HL-60 (cell line): Measurements from ENCODE around the gene PCK1.

Source experiments
- DNase-seq, 2 experiments: peaks; one replicate each; pipeline ENCODE4 v3.0.0-alpha.2; 2010 to 2020; ENCODE audit warnings: low read depth in 1 of 2, low spot score in 1 of 2
- H3K27ac ChIP-seq: fragments of 250-450 bp; sonication (Bioruptor Pico); replicated peaks from 2 replicates; pipeline ENCODE4 v1.5.1; 2020; ENCODE audit warnings: mild to moderate bottlenecking, moderate library complexity
- H3K27me3 ChIP-seq: fragments of 250-450 bp; sonication (Bioruptor Pico); 2 replicates; pipeline ENCODE4 v1.5.1; 2021; ENCODE audit warnings: mild to moderate bottlenecking, moderate library complexity; ENCODE audit not compliant: insufficient read depth, poor library complexity, severe bottlenecking
- H3K4me3 ChIP-seq: replicated peaks from 2 replicates; pipeline ENCODE4 v1.5.1; 2011; ENCODE audit warnings: mild to moderate bottlenecking, control low read depth, low read length; ENCODE audit not compliant: insufficient read depth
- CTCF ChIP-seq: IDR thresholded peaks from one replicate; pipeline ENCODE4 v1.5.1; 2011; ENCODE audit warnings: low read length, control low read depth, inconsistent platforms; ENCODE audit not compliant: insufficient read depth
- GABPA ChIP-seq: IDR thresholded peaks from 2 replicates; pipeline ENCODE4 v1.6.1; 2012; ENCODE audit warnings: low read depth
- POLR2AphosphoS5 ChIP-seq: IDR thresholded peaks from 2 replicates; pipeline ENCODE4 v1.6.1; 2012; ENCODE audit warnings: low read depth
- REST ChIP-seq: IDR thresholded peaks from 2 replicates; pipeline ENCODE4 v1.6.1; 2012; ENCODE audit warnings: low read depth; ENCODE audit not compliant: insufficient replicate concordance
- SPI1 ChIP-seq: IDR thresholded peaks from 2 replicates; pipeline ENCODE4 v1.6.1; 2012; ENCODE audit warnings: low read depth, mild to moderate bottlenecking, borderline replicate concordance

The PCK1 gene

GRCh38 chr20:57614490-57615444 lies 53.9 kb downstream of the PCK1 start:
- Histone ChIP-seq H3K27me3 (no peaks in the 10 kb centered on the region), H3K27ac (no peak overlapping the region), H3K4me3 (no peak overlapping the region)
- TF ChIP-seq CTCF (no peak), GABPA (no peak), POLR2AphosphoS5 (no peak), REST (no peak), SPI1 (no peak)
- no peak for DNase-seq

- no peaks in the 10 kb centered on the region for H3K27me3 ChIP-seq
- no peak overlapping the region for H3K27ac ChIP-seq
- TF ChIP-seq POLR2AphosphoS5: no peak
- TF ChIP-seq SPI1: no peak
Observed at GRCh38 chr20:57615445-57615811, 54.5 kb downstream of the PCK1 start.

GRCh38 chr20:57616143-57616951 lies 55.4 kb downstream of the PCK1 start:
- DNase-seq: no peak
- no peaks in the 10 kb centered on the region for H3K27me3 ChIP-seq
- no peak overlapping the region for H3K27ac ChIP-seq
- TF ChIP-seq SPI1: no peak
- TF ChIP-seq CTCF: no peak
- TF ChIP-seq POLR2AphosphoS5: no peak
- no peak for TF ChIP-seq REST
- no peak for TF ChIP-seq GABPA
- H3K4me3 ChIP-seq: no peak overlapping the region

More at GRCh38 chr20:57615445-57615811, 54.5 kb downstream of the PCK1 start:
- H3K4me3 ChIP-seq: no peak overlapping the region
- DNase-seq: no peak

GRCh38 chr20:57617079-57617795 lies 56.3 kb downstream of the PCK1 start:
- Histone ChIP-seq H3K4me3 (no peak overlapping the region), H3K27ac (no peak overlapping the region), H3K27me3 (no peaks in the 10 kb centered on the region)
- TF ChIP-seq GABPA: no peak
- TF ChIP-seq SPI1: no peak
- no peak for TF ChIP-seq POLR2AphosphoS5
- TF ChIP-seq REST: no peak
- TF ChIP-seq CTCF: no peak
- no peak for DNase-seq
